Testis (tissue), 2 donors: ENCODE measurements around the gene SH3PXD2B.
"Not testable (repeated sequence)": the region's sequence is repeated elsewhere in the genome, so short reads cannot be mapped to it uniquely, and the experiment has no call there.

Experiments used
- POLR2A ChIP-seq: fragments of 450-650 bp; IDR thresholded peaks from one replicate; pipeline ENCODE4 v1.6.1; 2017; ENCODE audit warnings: antibody characterized with exemption, mild to moderate bottlenecking, moderate library complexity
- TF ChIP-seq, protein P1 (sequence below), 3 experiments: fragments of 450-650 bp in 2 of 3; fragments of 200-600 bp in 1 of 3; sonication (generic) in 1 of 3; IDR thresholded peaks; one replicate each; pipeline ENCODE4 v1.5.1; 2016 to 2019; ENCODE audit warnings: antibody characterized with exemption in 3 of 3, mild to moderate bottlenecking in 2 of 3, moderate library complexity in 1 of 3

DNA sequence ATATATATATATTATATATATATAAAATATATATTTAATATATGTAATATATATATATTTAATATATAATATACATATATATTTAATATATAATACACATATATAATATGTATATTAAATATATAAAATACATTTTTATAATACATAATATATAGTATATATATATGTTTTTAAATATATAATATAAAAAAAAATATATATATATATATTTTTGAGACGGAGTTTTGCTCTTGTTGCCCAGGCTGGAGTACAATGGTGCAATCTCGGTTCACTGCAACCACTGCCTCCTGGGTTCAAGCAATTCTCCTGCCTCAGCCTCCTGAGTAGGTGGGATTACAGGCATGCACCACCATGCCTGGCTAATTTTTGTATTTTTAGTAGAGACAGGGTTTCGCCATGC lies 85.6 kb downstream of the SH3PXD2B start:
- TF ChIP-seq, protein P1, sequence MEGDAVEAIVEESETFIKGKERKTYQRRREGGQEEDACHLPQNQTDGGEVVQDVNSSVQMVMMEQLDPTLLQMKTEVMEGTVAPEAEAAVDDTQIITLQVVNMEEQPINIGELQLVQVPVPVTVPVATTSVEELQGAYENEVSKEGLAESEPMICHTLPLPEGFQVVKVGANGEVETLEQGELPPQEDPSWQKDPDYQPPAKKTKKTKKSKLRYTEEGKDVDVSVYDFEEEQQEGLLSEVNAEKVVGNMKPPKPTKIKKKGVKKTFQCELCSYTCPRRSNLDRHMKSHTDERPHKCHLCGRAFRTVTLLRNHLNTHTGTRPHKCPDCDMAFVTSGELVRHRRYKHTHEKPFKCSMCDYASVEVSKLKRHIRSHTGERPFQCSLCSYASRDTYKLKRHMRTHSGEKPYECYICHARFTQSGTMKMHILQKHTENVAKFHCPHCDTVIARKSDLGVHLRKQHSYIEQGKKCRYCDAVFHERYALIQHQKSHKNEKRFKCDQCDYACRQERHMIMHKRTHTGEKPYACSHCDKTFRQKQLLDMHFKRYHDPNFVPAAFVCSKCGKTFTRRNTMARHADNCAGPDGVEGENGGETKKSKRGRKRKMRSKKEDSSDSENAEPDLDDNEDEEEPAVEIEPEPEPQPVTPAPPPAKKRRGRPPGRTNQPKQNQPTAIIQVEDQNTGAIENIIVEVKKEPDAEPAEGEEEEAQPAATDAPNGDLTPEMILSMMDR (IDR thresholded peaks at IDR 0.05): not testable (repeated sequence)
- TF ChIP-seq POLR2A: not testable (repeated sequence)
